Islet precursor cell (in vitro differentiated cells): ENCODE measurements around the gene CCNYL1.
A peak's percentile ranks its signal among the peaks of the same experiment; 100 is the strongest.

Source experiments
- DNase-seq: peaks from one replicate; pipeline ENCODE4 v3.0.0-alpha.2; 2018

Gene CCNYL1

GRCh38 chr2:207796585-207797350 is 85.3 kb downstream of the CCNYL1 start:
- DNase-seq: peak; percentile 92

- DNase-seq: no peak
These were observed 89.8 kb downstream of the CCNYL1 start for GRCh38 chr2:207801259-207801658.

- DNase-seq: no peak
These were observed 91.2 kb downstream of the CCNYL1 start for GRCh38 chr2:207802650-207803049.
